HCT116 (cell line): ENCODE results near the gene B3GALT6. TPM values are rescaled to one million over a fixed set of nuclear protein-coding genes. Genes with fewer than 3 reads are reported as not detected.
"Not testable (repeated sequence)": the region's sequence is repeated elsewhere in the genome, so short reads cannot be mapped to it uniquely, and the experiment has no call there.

Experiments used
- ATAC-seq: fragments of 200-7000 bp; cut with Tn5 transposase; 2 replicates; pipeline ENCODE4 v1.9.1; 2020; ENCODE audit warnings: mild to moderate bottlenecking, moderate library complexity
- BruUV-seq: library from RNA; stranded (reverse); fragments of 400-500 nt; replicated peaks from 2 replicates; lab custom pipeline; 2021; lab: Mats Ljungman, UMichigan
- CTCF ChIA-PET: fragments of 300-600 bp; sonication (Branson Sonifier 250); formaldehyde crosslinking; loops from one replicate; lab custom pipeline; 2021; ENCODE audit warnings: antibody characterized with exemption; lab: Charles Lee
- POLR2A ChIA-PET: fragments of 300-600, 350-600 bp; sonication (Branson Sonifier 250); formaldehyde crosslinking; loops from one replicate; lab custom pipeline; 2021; ENCODE audit warnings: antibody characterized with exemption; lab: Charles Lee
- RAD21 ChIA-PET, 2 experiments: fragments of 300-600 bp; sonication (Branson Sonifier 250); formaldehyde crosslinking; loops; one replicate each; lab custom pipeline; 2023; ENCODE audit warnings: low total read pairs in 2 of 2; ENCODE audit not compliant: uncharacterized antibody in 2 of 2, unreplicated experiment in 2 of 2, low non-redundant PET in 1 of 2; lab: Charles Lee
- DNase-seq: peaks from one replicate; pipeline ENCODE4 v3.0.0-alpha.2; 2010; ENCODE audit warnings: low read depth, low spot score
- H2AFZ ChIP-seq: fragments of 200-600 bp; shearing (Covaris generic), sonication (generic); 2 replicates; pipeline ENCODE4 v1.6.1; 2017; ENCODE audit warnings: low read depth, mixed run types, mixed read lengths, antibody characterized with exemption, low read length; ENCODE audit not compliant: poor library complexity, severe bottlenecking
- H3K27ac ChIP-seq: 2 replicates; pipeline ENCODE4 v1.5.1; 2012; ENCODE audit warnings: low read depth, low read length
- H3K27me3 ChIP-seq: fragments of 200-600 bp; sonication (generic); 2 replicates; pipeline ENCODE4 v1.6.1; 2016; ENCODE audit warnings: mixed run types, low read length, mixed read lengths; ENCODE audit not compliant: insufficient read depth
- H3K36me3 ChIP-seq, 2 experiments: fragments of 200-500 bp in 1 of 2; fragments of 200-600 bp in 1 of 2; sonication (Bioruptor generic) in 1 of 2; sonication (generic) in 1 of 2; 2 replicates each; pipeline versions ENCODE4 v1.5.1 to v1.6.1; 2014 to 2016; ENCODE audit warnings: low read length in 2 of 2, inconsistent platforms in 1 of 2, mixed read lengths in 1 of 2, mixed run types in 1 of 2; ENCODE audit not compliant: insufficient read depth in 2 of 2, control insufficient read depth in 1 of 2
- H3K4me1 ChIP-seq, 2 experiments: fragments of 200-600 bp in 1 of 2; sonication (generic) in 1 of 2; 2 replicates each; pipeline versions ENCODE4 v1.5.1 to v1.6.1; 2012 to 2017; ENCODE audit warnings: low read length in 2 of 2, inconsistent platforms in 1 of 2, mild to moderate bottlenecking in 1 of 2, mixed read lengths in 1 of 2, mixed run types in 1 of 2, moderate library complexity in 1 of 2; ENCODE audit not compliant: insufficient read depth in 2 of 2, control insufficient read depth in 1 of 2
- H3K4me2 ChIP-seq: fragments of 200-600 bp; sonication (generic); 2 replicates; pipeline ENCODE4 v1.6.1; 2017; ENCODE audit warnings: mixed run types, low read length, mixed read lengths
- H3K4me3 ChIP-seq, 2 experiments: fragments of 200-600 bp in 1 of 2; sonication (generic) in 1 of 2; replicated peaks in 1 of 2; 2 replicates each; pipeline ENCODE4 v1.5.1; 2011 to 2016; ENCODE audit warnings: low read length in 2 of 2, control low read depth in 1 of 2, low read depth in 1 of 2, mild to moderate bottlenecking in 1 of 2, mixed read lengths in 1 of 2, mixed run types in 1 of 2
- H3K79me2 ChIP-seq: fragments of 200-600 bp; sonication (generic); 2 replicates; pipeline ENCODE4 v1.6.1; 2017; ENCODE audit warnings: mild to moderate bottlenecking, mixed run types, low read length, moderate library complexity, mixed read lengths; ENCODE audit not compliant: insufficient read depth
- H3K9ac ChIP-seq: fragments of 200-600 bp; sonication (generic); 2 replicates; pipeline ENCODE4 v1.6.1; 2016; ENCODE audit warnings: low read length, mixed read lengths
- H3K9me2 ChIP-seq: fragments of 200-600 bp; sonication (generic), shearing (Covaris generic); 2 replicates; pipeline ENCODE4 v1.6.1; 2017; ENCODE audit warnings: mixed run types, mild to moderate bottlenecking, moderate library complexity; ENCODE audit not compliant: insufficient read depth
- H3K9me3 ChIP-seq, 2 experiments: fragments of 200-500 bp in 1 of 2; fragments of 200-600 bp in 1 of 2; sonication (Bioruptor generic) in 1 of 2; sonication (generic) in 1 of 2; 2 replicates each; pipeline ENCODE4 v1.6.1; 2014 to 2017; ENCODE audit warnings: low read length in 2 of 2, mixed read lengths in 2 of 2, inconsistent platforms in 1 of 2, low read depth in 1 of 2, mild to moderate bottlenecking in 1 of 2, mixed run types in 1 of 2, moderate library complexity in 1 of 2; ENCODE audit not compliant: control insufficient read depth in 1 of 2, insufficient read depth in 1 of 2
- H4K20me1 ChIP-seq: fragments of 200-600 bp; sonication (generic), shearing (Covaris generic); 2 replicates; pipeline ENCODE4 v1.6.1; 2017; ENCODE audit warnings: mixed run types, mild to moderate bottlenecking, moderate library complexity; ENCODE audit not compliant: insufficient read depth
- FOSL1 ChIP-seq: IDR thresholded peaks from 2 replicates; pipeline ENCODE4 v1.6.1; 2012; ENCODE audit warnings: low read depth
- RAD21 ChIP-seq: IDR thresholded peaks from 2 replicates; pipeline ENCODE4 v1.6.1; 2012; ENCODE audit warnings: low read depth, mild to moderate bottlenecking
- SIN3A ChIP-seq: IDR thresholded peaks from 2 replicates; pipeline ENCODE4 v1.6.1; 2012; ENCODE audit warnings: low read depth
- SP1 ChIP-seq: IDR thresholded peaks from 2 replicates; pipeline ENCODE4 v1.6.1; 2012; ENCODE audit warnings: low read depth
- intact Hi-C: fragments of 100-400 bp; cut with micrococcal nuclease; formaldehyde crosslinking; loops from 2 replicates; pipeline ENCODE4 v1.10.0; 2022
- total RNA-seq: library from RNA; stranded (reverse); gene quantifications from one replicate; pipeline ENCODE4 v1.2.1, GENCODE V29; 2021; ENCODE audit not compliant: unreplicated experiment
- TF ChIP-seq, protein P1 (sequence below): IDR thresholded peaks from 2 replicates; pipeline ENCODE4 v1.6.1; 2012; ENCODE audit warnings: low read depth
- TF ChIP-seq, protein P2 (sequence below): IDR thresholded peaks from 2 replicates; pipeline ENCODE4 v1.6.1; 2011; ENCODE audit warnings: mild to moderate bottlenecking, low read length, moderate library complexity; ENCODE audit not compliant: insufficient replicate concordance; ENCODE audit errors: extremely low read depth

B3GALT6 gene
- total RNA-seq, 1 experiment from 2014 or later, result 16.3 TPM

DNA sequence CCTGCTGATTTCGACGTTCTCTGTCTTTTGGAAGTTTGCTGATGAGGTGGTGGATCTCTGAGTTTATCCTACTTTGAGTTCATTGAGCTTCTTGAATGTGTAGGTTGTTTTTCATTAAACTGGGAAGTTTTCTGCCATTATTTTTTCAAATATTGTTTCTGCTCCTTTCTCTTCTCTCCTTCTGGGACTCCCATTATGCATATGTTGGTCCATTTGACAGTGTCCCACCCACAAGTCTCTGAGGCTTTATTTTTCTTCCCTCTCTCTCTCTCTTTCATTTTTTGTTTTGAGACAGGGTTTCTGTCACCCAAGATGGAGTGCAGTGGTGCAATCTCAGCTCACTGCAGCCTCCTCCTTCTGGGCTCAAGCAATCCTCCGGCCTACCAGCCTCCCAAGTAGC is 37.3 kb upstream of the B3GALT6 start:
- POLR2A ChIA-PET, result no interaction called here
- no peaks in the 10 kb centered on the region for H3K4me1 ChIP-seq
- H3K4me3 ChIP-seq, result no peak overlapping the region
- RAD21 ChIA-PET, result no interaction called here
- H3K79me2 ChIP-seq, result no peaks in the 10 kb centered on the region
- TF ChIP-seq, protein P1, sequence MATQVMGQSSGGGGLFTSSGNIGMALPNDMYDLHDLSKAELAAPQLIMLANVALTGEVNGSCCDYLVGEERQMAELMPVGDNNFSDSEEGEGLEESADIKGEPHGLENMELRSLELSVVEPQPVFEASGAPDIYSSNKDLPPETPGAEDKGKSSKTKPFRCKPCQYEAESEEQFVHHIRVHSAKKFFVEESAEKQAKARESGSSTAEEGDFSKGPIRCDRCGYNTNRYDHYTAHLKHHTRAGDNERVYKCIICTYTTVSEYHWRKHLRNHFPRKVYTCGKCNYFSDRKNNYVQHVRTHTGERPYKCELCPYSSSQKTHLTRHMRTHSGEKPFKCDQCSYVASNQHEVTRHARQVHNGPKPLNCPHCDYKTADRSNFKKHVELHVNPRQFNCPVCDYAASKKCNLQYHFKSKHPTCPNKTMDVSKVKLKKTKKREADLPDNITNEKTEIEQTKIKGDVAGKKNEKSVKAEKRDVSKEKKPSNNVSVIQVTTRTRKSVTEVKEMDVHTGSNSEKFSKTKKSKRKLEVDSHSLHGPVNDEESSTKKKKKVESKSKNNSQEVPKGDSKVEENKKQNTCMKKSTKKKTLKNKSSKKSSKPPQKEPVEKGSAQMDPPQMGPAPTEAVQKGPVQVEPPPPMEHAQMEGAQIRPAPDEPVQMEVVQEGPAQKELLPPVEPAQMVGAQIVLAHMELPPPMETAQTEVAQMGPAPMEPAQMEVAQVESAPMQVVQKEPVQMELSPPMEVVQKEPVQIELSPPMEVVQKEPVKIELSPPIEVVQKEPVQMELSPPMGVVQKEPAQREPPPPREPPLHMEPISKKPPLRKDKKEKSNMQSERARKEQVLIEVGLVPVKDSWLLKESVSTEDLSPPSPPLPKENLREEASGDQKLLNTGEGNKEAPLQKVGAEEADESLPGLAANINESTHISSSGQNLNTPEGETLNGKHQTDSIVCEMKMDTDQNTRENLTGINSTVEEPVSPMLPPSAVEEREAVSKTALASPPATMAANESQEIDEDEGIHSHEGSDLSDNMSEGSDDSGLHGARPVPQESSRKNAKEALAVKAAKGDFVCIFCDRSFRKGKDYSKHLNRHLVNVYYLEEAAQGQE, result no peak
- no peak for TF ChIP-seq FOSL1
- TF ChIP-seq RAD21, result no peak
- no peak for TF ChIP-seq SP1
- TF ChIP-seq SIN3A, result no peak
- TF ChIP-seq, protein P2, sequence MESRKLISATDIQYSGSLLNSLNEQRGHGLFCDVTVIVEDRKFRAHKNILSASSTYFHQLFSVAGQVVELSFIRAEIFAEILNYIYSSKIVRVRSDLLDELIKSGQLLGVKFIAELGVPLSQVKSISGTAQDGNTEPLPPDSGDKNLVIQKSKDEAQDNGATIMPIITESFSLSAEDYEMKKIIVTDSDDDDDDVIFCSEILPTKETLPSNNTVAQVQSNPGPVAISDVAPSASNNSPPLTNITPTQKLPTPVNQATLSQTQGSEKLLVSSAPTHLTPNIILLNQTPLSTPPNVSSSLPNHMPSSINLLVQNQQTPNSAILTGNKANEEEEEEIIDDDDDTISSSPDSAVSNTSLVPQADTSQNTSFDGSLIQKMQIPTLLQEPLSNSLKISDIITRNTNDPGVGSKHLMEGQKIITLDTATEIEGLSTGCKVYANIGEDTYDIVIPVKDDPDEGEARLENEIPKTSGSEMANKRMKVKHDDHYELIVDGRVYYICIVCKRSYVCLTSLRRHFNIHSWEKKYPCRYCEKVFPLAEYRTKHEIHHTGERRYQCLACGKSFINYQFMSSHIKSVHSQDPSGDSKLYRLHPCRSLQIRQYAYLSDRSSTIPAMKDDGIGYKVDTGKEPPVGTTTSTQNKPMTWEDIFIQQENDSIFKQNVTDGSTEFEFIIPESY, result no peak
- H3K9ac ChIP-seq, result no peak overlapping the region
- H3K4me2 ChIP-seq, result no peak overlapping the region
- no peaks in the 10 kb centered on the region for H4K20me1 ChIP-seq
- H3K9me3 ChIP-seq, result peaks cover 0 to 11% of the 10 kb centered on the region in 2 experiments; a peak in 1 of 4 replicates
- no peak overlapping the region for H3K27ac ChIP-seq
- H3K36me3 ChIP-seq, result no peaks in the 10 kb centered on the region
- DNase-seq (no peak), ATAC-seq (no peak)
- BruUV-seq, result no TSS peak
- CTCF ChIA-PET, result no interaction called here
- H3K27me3 ChIP-seq, result no peaks in the 10 kb centered on the region
- no peak overlapping the region for H2AFZ ChIP-seq
- intact Hi-C loops, result no loop called here
- H3K9me2 ChIP-seq, result no peaks in the 10 kb centered on the region

DNA sequence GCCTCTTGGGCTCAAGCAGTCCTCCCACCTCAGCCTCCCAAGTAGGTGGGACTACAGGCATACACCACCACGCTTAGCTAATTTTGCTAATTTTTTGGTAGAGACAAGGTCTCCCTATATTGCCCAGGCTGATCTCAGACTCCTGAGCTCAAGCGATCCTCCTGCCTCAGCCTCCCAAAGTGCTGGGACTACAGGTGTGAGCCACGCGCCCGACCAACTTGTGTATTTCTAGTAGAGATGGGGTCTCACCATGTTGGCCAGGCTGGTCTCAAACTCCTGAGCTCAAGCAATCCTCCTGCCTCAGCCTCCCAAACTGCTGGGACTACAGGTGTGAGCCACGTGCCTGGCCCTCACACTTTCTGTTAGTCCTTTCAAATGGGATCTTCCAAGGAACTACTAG is 36.3 kb upstream of the B3GALT6 start:
- CTCF ChIA-PET, H3K4me3 ChIP-seq, H3K9ac ChIP-seq, RAD21 ChIA-PET, H2AFZ ChIP-seq, H4K20me1 ChIP-seq, H3K9me2 ChIP-seq, H3K79me2 ChIP-seq, ATAC-seq, DNase-seq, BruUV-seq, H3K36me3 ChIP-seq, H3K27ac ChIP-seq, H3K27me3 ChIP-seq, intact Hi-C loops, H3K4me2 ChIP-seq, H3K4me1 ChIP-seq, POLR2A ChIA-PET: not testable (repeated sequence)
- H3K9me3 ChIP-seq, result peaks cover 0 to 11% of the 10 kb centered on the region in 2 experiments; a peak in 1 of 4 replicates
